T-helper 17 cell (primary cell): ENCODE data around the gene CADPS. TPM values are rescaled to one million over a fixed set of nuclear protein-coding genes. Genes with fewer than 3 reads are reported as not detected.

Source experiments
- ATAC-seq: fragments of 150-1000 bp; cut with Tn5 transposase; 2 replicates; pipeline ENCODE4 v1.10.0; 2021; ENCODE audit warnings: mild to moderate bottlenecking, moderate library complexity
- DNase-seq, 3 donors: peaks; one replicate each; pipeline versions ENCODE4 v3.0.0 to v3.0.0-alpha.2; 2020 to 2021
- H3K9me3 ChIP-seq: one replicate; pipeline ENCODE4 v1.7.0; 2013; ENCODE audit warnings: low read length, mild to moderate bottlenecking; ENCODE audit not compliant: control insufficient read depth, poor library complexity, severe bottlenecking
- H3K27ac Mint-ChIP-seq: one replicate; pipeline ENCODE4 v1.8.0; 2022; ENCODE audit warnings: mild to moderate bottlenecking, moderate library complexity, mixed read lengths
- H3K27me3 Mint-ChIP-seq: one replicate; pipeline ENCODE4 v1.8.0; 2022; ENCODE audit warnings: mixed read lengths
- H3K36me3 Mint-ChIP-seq: one replicate; pipeline ENCODE4 v1.8.0; 2022; ENCODE audit warnings: low read depth, mixed read lengths
- H3K4me1 Mint-ChIP-seq: one replicate; pipeline ENCODE4 v1.8.0; 2022; ENCODE audit warnings: mild to moderate bottlenecking, mixed read lengths
- H3K4me3 Mint-ChIP-seq: one replicate; pipeline ENCODE4 v1.8.0; 2022; ENCODE audit warnings: mild to moderate bottlenecking, moderate library complexity, mixed read lengths
- total RNA-seq, 4 donors: library from RNA in 2 of 4; stranded (reverse) in 2 of 4; gene quantifications; one replicate each; pipeline ENCODE4 v1.2.3 and lab custom pipeline; 2022 to 2026

Gene CADPS
- total RNA-seq, 2 donors from 2014 or later, result not detected

DNA sequence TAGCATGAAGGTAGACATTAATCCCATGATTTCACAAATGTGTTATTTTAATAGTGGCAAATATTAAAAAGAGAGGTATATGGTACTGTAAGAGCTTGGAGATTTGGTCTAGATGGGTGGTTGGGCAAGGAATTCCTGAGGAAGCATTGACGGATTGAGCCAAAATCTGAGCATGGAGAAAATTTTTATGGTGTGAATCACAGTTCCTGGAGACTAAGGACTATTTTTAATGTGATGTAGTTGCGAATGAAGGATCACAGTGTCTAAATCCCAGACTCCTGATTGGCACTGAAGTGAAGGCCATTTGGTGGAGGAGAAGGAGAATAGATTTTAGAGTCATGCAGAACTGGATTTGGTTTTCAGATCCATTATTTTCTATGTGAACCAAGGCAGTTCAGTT, 313.2 kb downstream of the CADPS start:
- no peak overlapping the region for H3K4me3 Mint-ChIP-seq
- no peak overlapping the region for H3K27ac Mint-ChIP-seq
- DNase-seq (no peak), ATAC-seq (no peak)
- H3K4me1 Mint-ChIP-seq, result no peaks in the 10 kb centered on the region
- H3K9me3 ChIP-seq, result no peaks in the 10 kb centered on the region
- H3K36me3 Mint-ChIP-seq, result no peaks in the 10 kb centered on the region
- H3K27me3 Mint-ChIP-seq, result no peaks in the 10 kb centered on the region

DNA sequence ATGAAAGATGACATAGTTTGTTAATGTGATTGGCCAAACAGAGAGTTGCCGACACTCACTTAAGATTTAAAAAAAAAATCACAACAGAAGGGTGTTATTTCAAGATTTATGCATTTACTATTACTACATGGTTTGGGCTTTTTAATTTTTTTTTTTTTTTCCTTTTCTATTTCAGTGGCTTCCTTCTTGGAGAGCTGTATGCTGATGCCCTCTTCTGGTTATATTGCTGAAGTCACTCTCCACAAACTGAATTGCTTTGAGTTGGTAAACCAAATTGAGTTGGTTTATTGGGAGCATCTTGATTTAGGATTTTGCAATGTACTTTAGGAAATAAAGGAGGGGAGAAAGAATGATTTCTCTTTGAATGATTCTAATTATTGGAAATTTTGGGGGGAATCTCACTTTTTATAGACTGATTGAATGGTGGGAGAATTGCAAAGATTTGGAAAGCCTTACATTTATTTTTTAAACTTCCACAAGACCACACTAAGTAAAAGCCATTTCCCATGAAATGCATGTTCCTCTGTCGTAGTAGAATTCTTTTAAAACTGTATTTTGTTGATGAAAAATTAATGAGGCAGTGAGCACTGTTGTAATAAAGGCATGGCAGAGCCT, 315.3 kb downstream of the CADPS start:
- Mint-ChIP-seq H3K36me3 (no peaks in the 10 kb centered on the region), H3K4me1 (no peaks in the 10 kb centered on the region), H3K27ac (no peak overlapping the region), H3K4me3 (no peak overlapping the region), H3K27me3 (no peaks in the 10 kb centered on the region)
- no peaks in the 10 kb centered on the region for H3K9me3 ChIP-seq
- ATAC-seq (no peak), DNase-seq (no peak)

DNA sequence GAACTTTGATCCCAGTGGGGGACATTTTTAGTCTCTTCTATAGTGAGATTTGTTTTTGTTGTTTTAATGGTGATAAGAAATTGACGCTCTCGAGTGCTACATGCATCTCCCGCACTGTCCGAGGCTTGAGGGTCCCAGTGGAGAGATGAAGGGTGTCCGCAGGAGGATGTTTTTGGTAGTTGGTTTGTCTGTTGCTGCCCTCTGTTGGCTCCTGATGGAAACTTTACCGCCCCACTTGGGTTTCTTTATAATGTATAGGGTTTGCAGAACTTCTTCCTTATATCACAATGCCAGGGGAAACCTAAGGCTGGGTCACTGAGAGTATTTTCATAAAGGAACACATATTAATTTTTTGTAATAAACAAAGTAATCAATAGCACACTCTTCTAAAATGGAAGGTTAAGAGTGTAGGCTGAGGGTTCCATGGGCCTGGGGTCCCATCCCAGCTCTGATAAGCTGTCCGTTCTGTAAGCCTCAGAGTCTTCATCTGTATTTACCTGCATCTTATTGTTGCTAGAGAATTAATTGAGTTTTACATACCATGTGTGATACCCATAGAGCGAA, 316.6 kb downstream of the CADPS start:
- ATAC-seq, result no peak
- no peaks in the 10 kb centered on the region for H3K36me3 Mint-ChIP-seq
- DNase-seq, result no peak

DNA sequence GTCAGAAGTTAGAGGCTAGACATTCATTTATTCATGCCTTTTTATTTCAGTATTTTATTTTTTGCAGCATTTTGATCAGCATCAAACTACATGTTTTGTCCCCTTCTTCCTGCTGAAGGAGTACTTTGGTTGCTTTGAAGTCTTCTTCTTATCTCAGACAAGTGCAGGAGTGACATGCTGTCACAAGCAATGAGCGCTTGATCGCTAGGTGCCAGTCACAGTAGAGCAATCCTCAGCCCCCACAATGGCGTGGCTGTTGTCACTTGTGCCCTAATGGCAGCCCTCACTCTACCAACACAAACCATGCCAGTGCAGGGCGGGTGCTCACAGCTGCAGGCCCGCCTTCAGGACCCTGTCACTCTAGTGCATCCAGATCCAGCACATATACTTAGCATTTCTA, 317.2 kb downstream of the CADPS start:
- Mint-ChIP-seq H3K4me3 (no peak overlapping the region), H3K27me3 (no peaks in the 10 kb centered on the region), H3K27ac (no peak overlapping the region), H3K36me3 (no peaks in the 10 kb centered on the region), H3K4me1 (no peaks in the 10 kb centered on the region)
- ATAC-seq, result no peak
- no peak for DNase-seq
- no peaks in the 10 kb centered on the region for H3K9me3 ChIP-seq

More for the DNA sequence above, 316.6 kb downstream of the CADPS start:
- Mint-ChIP-seq H3K27ac (no peak overlapping the region), H3K4me3 (no peak overlapping the region), H3K27me3 (no peaks in the 10 kb centered on the region), H3K4me1 (no peaks in the 10 kb centered on the region)
- no peaks in the 10 kb centered on the region for H3K9me3 ChIP-seq

DNA sequence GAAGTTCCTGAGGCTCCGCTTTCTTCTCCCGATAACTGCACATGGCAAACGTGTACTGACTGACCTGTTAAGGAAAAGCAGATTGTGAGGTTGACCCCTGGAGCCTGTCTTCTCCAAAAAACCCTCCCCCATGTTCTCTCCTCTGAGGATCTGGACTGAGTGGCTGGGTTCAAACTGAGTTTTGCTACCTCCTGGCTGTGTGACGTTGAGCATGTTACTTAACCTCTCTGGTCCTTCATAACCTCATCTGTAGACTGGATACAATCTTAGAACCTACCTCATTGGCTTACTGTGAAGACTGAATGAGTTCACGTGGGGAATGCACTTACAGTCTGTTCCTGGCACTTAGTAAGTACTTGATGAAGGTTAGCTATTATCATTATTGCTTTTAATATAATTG, 317.8 kb downstream of the CADPS start:
- H3K27me3 Mint-ChIP-seq, result no peaks in the 10 kb centered on the region
- no peaks in the 10 kb centered on the region for H3K4me1 Mint-ChIP-seq

DNA sequence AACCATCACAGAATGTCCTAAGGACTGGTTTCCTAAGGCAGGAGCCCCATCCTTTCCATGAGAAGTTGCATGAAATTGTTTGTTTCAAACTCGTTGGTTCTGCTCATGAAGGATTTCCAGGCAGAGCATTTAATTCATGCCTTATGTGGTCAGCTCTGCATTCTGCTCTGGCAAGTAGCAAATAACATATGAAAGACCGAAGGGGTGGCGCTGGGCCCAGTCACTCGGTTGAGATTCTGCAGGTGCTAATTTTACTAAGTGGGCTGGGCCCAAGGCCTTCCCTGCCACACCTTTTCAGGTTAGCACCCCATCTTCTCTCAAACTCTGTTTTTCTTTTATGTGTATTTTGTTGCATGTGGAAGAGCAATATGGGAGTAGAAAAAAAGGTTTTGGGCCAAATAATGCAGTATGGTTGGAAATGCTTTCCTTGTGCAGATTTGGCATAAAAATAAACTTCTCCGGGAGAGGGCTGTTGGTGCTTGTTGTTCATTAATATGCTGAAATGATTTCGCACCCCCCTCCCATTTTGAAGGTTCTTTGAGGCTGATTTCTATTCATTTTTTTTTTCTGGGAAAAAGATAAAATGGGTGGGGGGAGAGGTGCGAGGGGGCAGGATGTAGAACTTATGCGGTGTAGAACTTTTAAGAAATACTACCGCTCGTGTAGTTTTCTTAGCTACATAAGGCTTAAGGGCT, 318.9 kb downstream of the CADPS start:
- ATAC-seq, result no peak
- H3K9me3 ChIP-seq, result no peaks in the 10 kb centered on the region
- no peak overlapping the region for H3K4me3 Mint-ChIP-seq
- H3K36me3 Mint-ChIP-seq, result no peaks in the 10 kb centered on the region
- H3K27ac Mint-ChIP-seq, result no peak overlapping the region
- no peak for DNase-seq
- H3K27me3 Mint-ChIP-seq, result no peaks in the 10 kb centered on the region
- H3K4me1 Mint-ChIP-seq, result no peaks in the 10 kb centered on the region

More for the DNA sequence above, 317.8 kb downstream of the CADPS start:
- no peak for DNase-seq
- no peak overlapping the region for H3K27ac Mint-ChIP-seq
- H3K9me3 ChIP-seq, result no peaks in the 10 kb centered on the region
- H3K4me3 Mint-ChIP-seq, result no peak overlapping the region
- H3K36me3 Mint-ChIP-seq, result no peaks in the 10 kb centered on the region
- ATAC-seq, result no peak

DNA sequence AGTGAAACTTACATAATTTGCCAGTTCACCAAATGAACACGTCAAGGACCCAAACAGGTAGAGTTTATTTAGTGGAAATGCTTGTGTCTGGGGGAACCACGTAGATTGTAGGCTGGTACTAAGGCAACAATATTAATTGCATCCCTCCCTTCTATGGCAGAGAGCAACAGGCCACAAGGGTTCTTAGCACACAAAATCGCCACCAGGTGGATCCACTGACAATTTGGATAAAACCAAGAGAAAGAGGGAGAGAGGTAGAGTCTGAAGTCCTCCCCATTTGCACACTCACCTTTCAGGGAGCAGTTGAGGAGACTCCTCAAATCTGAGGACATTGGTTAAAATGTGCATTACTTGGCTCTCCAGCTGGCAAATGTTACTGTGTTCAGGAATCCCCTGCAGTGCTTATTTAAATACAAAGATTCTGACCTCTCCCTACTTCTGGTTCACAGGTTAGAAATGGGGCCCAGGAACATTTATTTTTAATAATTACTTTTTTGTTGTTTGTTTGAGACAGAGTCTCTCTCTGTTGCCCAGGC, 320.9 kb downstream of the CADPS start:
- H3K27ac Mint-ChIP-seq, result no peak overlapping the region
- H3K4me3 Mint-ChIP-seq, result no peak overlapping the region
- ATAC-seq (no peak), DNase-seq (no peak)
- H3K36me3 Mint-ChIP-seq, result no peaks in the 10 kb centered on the region
- H3K27me3 Mint-ChIP-seq, result no peaks in the 10 kb centered on the region
- no peaks in the 10 kb centered on the region for H3K4me1 Mint-ChIP-seq
- H3K9me3 ChIP-seq, result no peaks in the 10 kb centered on the region

DNA sequence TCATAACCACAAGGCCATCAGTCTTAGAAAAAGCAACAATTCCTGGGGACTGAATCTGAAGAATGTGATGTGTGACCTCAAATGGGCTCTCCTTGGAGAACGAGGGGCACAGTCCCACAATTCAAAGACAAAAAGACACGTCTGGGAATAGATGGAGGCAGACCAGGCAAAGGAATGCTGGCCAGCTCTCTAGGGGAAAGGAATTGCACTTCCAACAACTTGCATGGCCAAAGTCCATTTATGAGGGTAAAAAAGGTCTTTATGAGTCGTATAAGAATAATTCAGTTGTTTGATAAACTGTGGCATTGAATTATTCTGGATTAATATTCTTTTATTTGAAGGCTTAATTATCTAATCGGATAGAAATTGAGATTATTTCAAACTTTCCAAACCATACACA, 321.4 kb downstream of the CADPS start:
- no peak for ATAC-seq
- no peaks in the 10 kb centered on the region for H3K4me1 Mint-ChIP-seq

DNA sequence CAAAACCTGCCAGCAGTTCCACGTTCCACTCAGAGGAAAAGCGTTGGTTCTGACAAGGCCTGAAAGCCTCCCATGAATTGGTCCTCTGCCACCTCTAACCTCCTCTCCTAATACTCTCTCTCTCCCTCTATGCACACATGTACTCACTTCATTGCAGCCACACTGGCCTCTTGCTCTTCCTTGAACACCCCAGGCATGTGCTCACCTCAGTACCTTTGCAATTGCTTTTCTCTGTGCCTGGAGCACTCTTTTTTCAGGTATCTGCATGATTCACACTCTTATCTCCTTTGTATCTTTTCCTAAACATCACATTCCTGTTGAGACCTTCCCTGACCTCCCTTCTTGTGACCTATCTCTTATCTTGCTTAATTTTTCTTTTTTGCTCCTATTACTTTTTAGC, 323.7 kb downstream of the CADPS start:
- no peak for DNase-seq
- no peak for ATAC-seq
- Mint-ChIP-seq H3K27me3 (no peaks in the 10 kb centered on the region), H3K4me1 (no peaks in the 10 kb centered on the region), H3K4me3 (no peak overlapping the region), H3K27ac (no peak overlapping the region), H3K36me3 (no peaks in the 10 kb centered on the region)
- no peaks in the 10 kb centered on the region for H3K9me3 ChIP-seq

More for the DNA sequence above, 321.4 kb downstream of the CADPS start:
- H3K27me3 Mint-ChIP-seq, result no peaks in the 10 kb centered on the region
- no peaks in the 10 kb centered on the region for H3K9me3 ChIP-seq
- no peak overlapping the region for H3K4me3 Mint-ChIP-seq
- no peak for DNase-seq
- no peaks in the 10 kb centered on the region for H3K36me3 Mint-ChIP-seq
- H3K27ac Mint-ChIP-seq, result no peak overlapping the region

DNA sequence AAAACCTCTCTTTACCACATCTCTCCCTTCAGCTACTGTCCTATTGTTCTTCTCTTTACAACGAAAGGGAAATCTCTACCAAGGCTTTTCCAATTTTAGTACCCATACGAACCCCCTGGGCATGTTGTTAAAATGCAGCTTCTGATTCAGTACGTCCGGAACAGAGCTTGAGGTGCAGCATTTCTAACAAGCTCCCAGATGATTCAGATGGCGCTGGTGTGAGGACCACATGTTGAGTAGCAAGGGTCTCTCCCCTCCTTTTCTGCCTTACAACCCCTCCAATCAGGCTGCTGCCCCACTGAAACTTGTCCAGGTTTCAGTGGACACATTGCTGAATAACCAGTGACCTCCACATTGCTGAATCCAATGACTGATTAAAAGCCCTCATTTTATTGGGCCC, 324.8 kb downstream of the CADPS start:
- H3K4me3 Mint-ChIP-seq, result no peak overlapping the region
- no peak overlapping the region for H3K27ac Mint-ChIP-seq

DNA sequence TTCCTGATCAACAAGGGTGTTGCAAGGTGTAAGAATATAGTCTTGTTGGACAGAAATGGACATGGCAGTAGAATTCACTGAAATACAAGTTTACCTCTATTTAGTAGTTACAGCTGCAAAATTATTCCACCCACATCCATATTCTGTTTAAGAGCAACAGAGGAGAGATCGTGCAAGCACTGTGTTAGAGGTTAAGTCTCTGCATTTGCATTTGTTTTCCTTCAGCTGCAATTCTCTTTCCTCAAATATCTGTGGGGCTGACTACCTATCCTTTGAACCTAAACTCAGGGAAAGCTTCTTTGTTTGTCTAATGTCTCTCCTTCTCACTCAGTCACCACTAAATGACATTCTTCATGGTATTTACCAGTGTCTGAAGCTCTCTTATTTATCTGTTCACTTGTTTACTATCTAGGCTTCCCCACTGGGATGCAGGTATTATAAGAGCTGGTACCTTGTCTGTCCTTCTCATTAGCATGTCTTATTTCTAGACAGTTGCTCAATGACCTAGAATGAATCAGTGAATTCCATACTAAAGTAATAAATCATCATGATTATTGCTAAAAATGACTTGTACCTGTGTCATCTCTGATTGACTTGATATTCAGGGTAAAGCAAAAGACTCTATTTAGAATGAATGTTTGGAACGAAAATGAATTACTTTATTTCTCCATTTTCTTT, 326.5 kb downstream of the CADPS start:
- H3K27ac Mint-ChIP-seq, result no peak overlapping the region
- H3K36me3 Mint-ChIP-seq, result no peaks in the 10 kb centered on the region
- no peaks in the 10 kb centered on the region for H3K9me3 ChIP-seq
- H3K4me3 Mint-ChIP-seq, result no peak overlapping the region
- no peaks in the 10 kb centered on the region for H3K4me1 Mint-ChIP-seq
- H3K27me3 Mint-ChIP-seq, result no peaks in the 10 kb centered on the region
- DNase-seq (no peak), ATAC-seq (no peak)

More for the DNA sequence above, 324.8 kb downstream of the CADPS start:
- no peaks in the 10 kb centered on the region for H3K9me3 ChIP-seq
- no peak for DNase-seq
- ATAC-seq, result no peak
- Mint-ChIP-seq H3K36me3 (no peaks in the 10 kb centered on the region), H3K27me3 (no peaks in the 10 kb centered on the region), H3K4me1 (no peaks in the 10 kb centered on the region)

DNA sequence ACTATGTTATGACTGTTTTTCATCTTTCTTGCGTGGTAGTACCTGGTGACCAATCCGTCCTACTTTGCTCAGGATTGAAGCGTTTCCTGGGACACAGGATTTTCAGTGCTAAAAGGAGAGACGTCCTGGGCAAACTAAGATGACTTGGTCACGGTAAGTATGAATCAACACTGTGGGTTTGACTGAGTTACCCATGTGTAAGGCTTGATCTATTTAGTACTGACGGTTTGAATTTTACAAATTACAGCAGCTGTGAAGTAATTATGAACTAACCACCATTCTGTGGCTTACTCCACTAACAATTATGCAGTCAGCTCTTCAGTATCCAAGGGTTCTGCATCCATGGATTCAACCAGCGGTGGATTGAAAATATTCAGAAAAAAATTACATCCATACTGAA, 328.9 kb downstream of the CADPS start:
- Mint-ChIP-seq H3K27me3 (no peaks in the 10 kb centered on the region), H3K4me3 (no peak overlapping the region), H3K27ac (no peak overlapping the region), H3K4me1 (no peaks in the 10 kb centered on the region), H3K36me3 (no peaks in the 10 kb centered on the region)
- H3K9me3 ChIP-seq, result no peaks in the 10 kb centered on the region
- ATAC-seq, result no peak
- DNase-seq, result no peak

DNA sequence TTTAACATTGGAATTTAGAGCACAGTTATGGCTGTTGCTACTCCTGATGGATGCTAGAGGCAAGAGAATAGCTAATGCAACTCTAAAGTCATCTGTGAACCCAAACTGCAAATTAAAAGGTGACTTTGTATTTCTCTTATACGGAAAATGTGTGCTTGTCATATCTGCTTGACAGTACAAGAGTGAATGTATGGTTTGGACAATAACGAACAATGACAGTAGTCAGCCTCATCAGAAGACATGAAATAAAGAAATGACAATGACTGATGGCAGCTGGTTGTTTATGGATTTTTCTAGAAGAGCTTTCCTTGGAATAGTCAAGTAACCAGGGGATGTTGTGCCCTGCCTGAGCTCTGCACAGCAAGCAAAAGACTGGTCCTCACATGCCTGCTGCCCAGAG, 333.0 kb downstream of the CADPS start:
- H3K4me1 Mint-ChIP-seq, result no peaks in the 10 kb centered on the region
- ATAC-seq (no peak), DNase-seq (no peak)
- H3K27ac Mint-ChIP-seq, result no peak overlapping the region
- H3K9me3 ChIP-seq, result no peaks in the 10 kb centered on the region
- H3K4me3 Mint-ChIP-seq, result no peak overlapping the region
- H3K27me3 Mint-ChIP-seq, result no peaks in the 10 kb centered on the region
- no peaks in the 10 kb centered on the region for H3K36me3 Mint-ChIP-seq
